ENCODE results near the gene PSMD10. TPM values are rescaled to one million over a fixed set of nuclear protein-coding genes. Genes with fewer than 3 reads are reported as not detected.
A peak's percentile ranks its signal among the peaks of the same experiment; 100 is the strongest.

PSMD10 gene
- polyA plus RNA-seq, 1 donor (not counting 4 experiments of a cell fraction or from before 2014, with no cell fraction given) = 89.3 TPM

GRCh38 chrX:108097380-108097779 lies 6.0 kb upstream of the PSMD10 start:
- H3K4me3 ChIP-seq (ENCODE audit: control insufficient read depth in 2 of 3, extremely low read depth in 1 of 3, insufficient read depth in 2 of 3, low read depth in 1 of 3, low read length in 3 of 3) = no peak overlapping the region
- no peaks in the 10 kb centered on the region for H3K36me3 ChIP-seq (ENCODE audit: control insufficient read depth in 2 of 2, extremely low read depth in 1 of 2, insufficient read depth in 2 of 2, low read length in 2 of 2)
- FAIRE-seq (no peak), DNase-seq (ENCODE audit: low read depth, low spot score) (no peak)
- H3K4me2 ChIP-seq (ENCODE audit: control insufficient read depth, extremely low read depth, insufficient read depth, low read depth, low read length) = no peak overlapping the region
- H2AFZ ChIP-seq (ENCODE audit: control insufficient read depth, low read length) = no peak overlapping the region
- no peaks in the 10 kb centered on the region for H4K20me1 ChIP-seq (ENCODE audit: control insufficient read depth, extremely low read depth, insufficient read depth, low read length)
- H3K27me3 ChIP-seq (ENCODE audit: control insufficient read depth, extremely low read depth, insufficient read depth, low read length) = no peaks in the 10 kb centered on the region
- peaks cover 6% of the 10 kb centered on the region for H3K4me1 ChIP-seq (ENCODE audit: control insufficient read depth, extremely low read depth, insufficient read depth, low read length)
- TF ChIP-seq EZH2 (IDR thresholded peaks at IDR 0.05; ENCODE audit: low read length) = no peak
- H3K9me1 ChIP-seq (ENCODE audit: control insufficient read depth, extremely low read depth, insufficient read depth, low read length) = no peaks in the 10 kb centered on the region
- H3K9ac ChIP-seq (ENCODE audit: control insufficient read depth, extremely low read depth, insufficient read depth, low read length) = no peak overlapping the region
- H3K27ac ChIP-seq (ENCODE audit: control insufficient read depth, insufficient read depth, low read length) = no peak overlapping the region
- no peaks in the 10 kb centered on the region for H3K9me3 ChIP-seq (ENCODE audit: control insufficient read depth, low read depth, low read length)
- dilution Hi-C loops (cut with MboI; ENCODE audit: extremely low pct_ligation_motif_present, low sequenced_read_pairs) = no loop called here
- H3K79me2 ChIP-seq (ENCODE audit: control insufficient read depth, insufficient read depth, low read length) = peaks cover 4% of the 10 kb centered on the region

- TF ChIP-seq CTCF (optimal IDR thresholded peaks at IDR 0.05 in 1 of 3, IDR thresholded peaks at IDR 0.05 in 1 of 3, conservative IDR thresholded peaks at IDR 0.05 in 1 of 3; ENCODE audit: extremely low read depth in 1 of 3, insufficient read depth in 2 of 3, low read length in 3 of 3) = no peak
Measured at GRCh38 chrX:108091878-108092291, 543 bp upstream of the PSMD10 start.

More at GRCh38 chrX:108091878-108092291, 543 bp upstream of the PSMD10 start:
- no peaks in the 10 kb centered on the region for H3K27me3 ChIP-seq (ENCODE audit: control insufficient read depth, extremely low read depth, insufficient read depth, low read length)
- peak overlapping the region; percentile 77 for H3K9ac ChIP-seq (ENCODE audit: control insufficient read depth, extremely low read depth, insufficient read depth, low read length)
- H3K79me2 ChIP-seq (ENCODE audit: control insufficient read depth, insufficient read depth, low read length) = peaks cover 23% of the 10 kb centered on the region
- no peaks in the 10 kb centered on the region for H4K20me1 ChIP-seq (ENCODE audit: control insufficient read depth, extremely low read depth, insufficient read depth, low read length)
- H3K4me3 ChIP-seq (ENCODE audit: control insufficient read depth in 2 of 3, extremely low read depth in 1 of 3, insufficient read depth in 2 of 3, low read depth in 1 of 3, low read length in 3 of 3) = peak overlapping the region; percentile 31 to 84 (median 57)
- no peaks in the 10 kb centered on the region for H3K9me3 ChIP-seq (ENCODE audit: control insufficient read depth, low read depth, low read length)
- H3K4me2 ChIP-seq (ENCODE audit: control insufficient read depth, extremely low read depth, insufficient read depth, low read depth, low read length) = peak overlapping the region; percentile 77
- H3K27ac ChIP-seq (ENCODE audit: control insufficient read depth, insufficient read depth, low read length) = peak overlapping the region; percentile 86
- H2AFZ ChIP-seq (ENCODE audit: control insufficient read depth, low read length) = peak overlapping the region; percentile 84
- peaks cover 2% of the 10 kb centered on the region for H3K4me1 ChIP-seq (ENCODE audit: control insufficient read depth, extremely low read depth, insufficient read depth, low read length)
- FAIRE-seq (peak; percentile 48), DNase-seq (ENCODE audit: low read depth, low spot score) (no peak)
- dilution Hi-C loops (cut with MboI; ENCODE audit: extremely low pct_ligation_motif_present, low sequenced_read_pairs) = no loop called here
- H3K9me1 ChIP-seq (ENCODE audit: control insufficient read depth, extremely low read depth, insufficient read depth, low read length) = no peaks in the 10 kb centered on the region
- H3K36me3 ChIP-seq (ENCODE audit: control insufficient read depth in 2 of 2, extremely low read depth in 1 of 2, insufficient read depth in 2 of 2, low read length in 2 of 2) = no peaks in the 10 kb centered on the region

Data from keratinocyte (primary cell).